Measurements from ENCODE around the gene MYCN.
"Not testable (repeated sequence)": the region's sequence is repeated elsewhere in the genome, so short reads cannot be mapped to it uniquely, and the experiment has no call there.

- TF ChIP-seq CTCF (IDR thresholded peaks at IDR 0.05; ENCODE audit: insufficient read depth, low read length, poor library complexity, severe bottlenecking); EZH2phosphoT487 (conservative IDR thresholded peaks at IDR 0.05; ENCODE audit: low read length): not testable (repeated sequence)
Measured at GRCh38 chr2:15915546-15915945, 24.8 kb upstream of the MYCN start.
